IMR-90 (cell line): ENCODE measurements around the gene ANOS1. TPM values are rescaled to one million over a fixed set of nuclear protein-coding genes. Genes with fewer than 3 reads are reported as not detected.

ENCODE experiments used
- ATAC-seq: fragments of 200-7000 bp; cut with Tn5 transposase; 2 replicates; pipeline ENCODE4 v1.9.1; 2020; ENCODE audit warnings: low read depth, mild to moderate bottlenecking, moderate library complexity
- BruUV-seq: library from RNA; stranded (reverse); fragments of 400-500 nt; replicated peaks from 2 replicates; lab custom pipeline; 2021; lab: Mats Ljungman, UMichigan
- CTCF ChIA-PET: fragments of 300-600 bp; formaldehyde crosslinking; extraction: SDS; loops from one replicate; lab custom pipeline; 2021; ENCODE audit warnings: antibody characterized with exemption; lab: Yijun Ruan, JAX
- POLR2A ChIA-PET: fragments of 300-600 bp; sonication (Branson Sonifier 250); formaldehyde crosslinking; loops from one replicate; lab custom pipeline; 2022; ENCODE audit warnings: antibody characterized with exemption; ENCODE audit not compliant: unreplicated experiment; lab: Charles Lee
- DNase-seq: peaks from one replicate; pipeline ENCODE4 v3.0.0; 2013
- H2AFZ ChIP-seq: replicated peaks from 2 replicates; pipeline ENCODE3; 2013; ENCODE audit warnings: low read length, mild to moderate bottlenecking; ENCODE audit not compliant: poor library complexity
- H2AK5ac ChIP-seq: 2 replicates; pipeline ENCODE4 v1.6.1; 2013; ENCODE audit warnings: low read depth, low read length, inconsistent platforms
- H2AK9ac ChIP-seq: replicated peaks from 2 replicates; pipeline ENCODE3; 2013; ENCODE audit warnings: mild to moderate bottlenecking, low read depth, low read length, moderate library complexity; ENCODE audit not compliant: poor library complexity
- H2BK120ac ChIP-seq: 2 replicates; pipeline ENCODE4 v1.6.1; 2013; ENCODE audit warnings: low read depth, low read length, inconsistent platforms
- H2BK15ac ChIP-seq: 3 replicates; pipeline ENCODE4 v1.6.1; 2013; ENCODE audit warnings: low read depth, low read length, inconsistent platforms
- H2BK20ac ChIP-seq: 2 replicates; pipeline ENCODE4 v1.6.1; 2013; ENCODE audit warnings: low read depth, mild to moderate bottlenecking, inconsistent platforms, low read length, moderate library complexity
- H2BK5ac ChIP-seq: 2 replicates; pipeline ENCODE4 v1.6.1; 2013; ENCODE audit warnings: mild to moderate bottlenecking, low read depth, low read length, inconsistent platforms; ENCODE audit not compliant: poor library complexity, severe bottlenecking
- H3K14ac ChIP-seq: replicated peaks from 2 replicates; pipeline ENCODE4 v1.6.1; 2013; ENCODE audit warnings: low read depth, low read length, inconsistent platforms
- H3K18ac ChIP-seq: 2 replicates; pipeline ENCODE4 v1.6.1; 2013; ENCODE audit warnings: low read depth, low read length, control low read depth
- H3K23ac ChIP-seq: 2 replicates; pipeline ENCODE4 v1.6.1; 2013; ENCODE audit warnings: low read depth, low read length, inconsistent platforms
- H3K27ac ChIP-seq: 2 replicates; pipeline ENCODE4 v1.5.1; 2013; ENCODE audit warnings: mild to moderate bottlenecking, control low read depth, low read length; ENCODE audit not compliant: insufficient read depth
- H3K27me3 ChIP-seq: 2 replicates; pipeline ENCODE4 v1.6.1; 2013; ENCODE audit warnings: low read length; ENCODE audit not compliant: control insufficient read depth, insufficient read depth
- H3K36me3 ChIP-seq: 2 replicates; pipeline ENCODE4 v1.6.1; 2013; ENCODE audit warnings: low read length, mixed read lengths; ENCODE audit not compliant: control insufficient read depth, insufficient read depth
- H3K4ac ChIP-seq: 2 replicates; pipeline ENCODE4 v1.6.1; 2013; ENCODE audit warnings: low read depth, low read length, inconsistent platforms
- H3K4me1 ChIP-seq: 2 replicates; pipeline ENCODE4 v1.6.1; 2013; ENCODE audit warnings: low read length, mixed read lengths; ENCODE audit not compliant: control insufficient read depth, insufficient read depth
- H3K4me2 ChIP-seq: 2 replicates; pipeline ENCODE4 v1.6.1; 2013; ENCODE audit warnings: low read depth, mild to moderate bottlenecking, control low read depth, low read length, moderate library complexity
- H3K4me3 ChIP-seq: 2 replicates; pipeline ENCODE4 v1.5.1; 2013; ENCODE audit warnings: low read depth, mild to moderate bottlenecking, control low read depth, low read length, moderate library complexity; ENCODE audit not compliant: insufficient read depth
- H3K56ac ChIP-seq: 2 replicates; pipeline ENCODE4 v1.6.1; 2013; ENCODE audit warnings: low read length, inconsistent platforms; ENCODE audit not compliant: insufficient read depth; ENCODE audit errors: extremely low read depth
- H3K79me1 ChIP-seq, 2 experiments: 2 replicates each; pipeline ENCODE4 v1.6.1; 2013; ENCODE audit warnings: low read length in 2 of 2, inconsistent platforms in 1 of 2, low read depth in 1 of 2
- H3K9ac ChIP-seq: 2 replicates; pipeline ENCODE4 v1.6.1; 2013; ENCODE audit warnings: low read depth, low read length, control low read depth
- H3K9me1 ChIP-seq: 2 replicates; pipeline ENCODE4 v1.6.1; 2013; ENCODE audit warnings: low read length, inconsistent platforms; ENCODE audit not compliant: insufficient read depth
- H3K9me3 ChIP-seq: 2 replicates; pipeline ENCODE4 v1.6.1; 2013; ENCODE audit warnings: low read length; ENCODE audit not compliant: control insufficient read depth, insufficient read depth
- H4K20me1 ChIP-seq: 2 replicates; pipeline ENCODE4 v1.6.1; 2013; ENCODE audit warnings: low read length, inconsistent platforms; ENCODE audit not compliant: insufficient read depth
- H4K5ac ChIP-seq: 2 replicates; pipeline ENCODE4 v1.6.1; 2013; ENCODE audit warnings: mild to moderate bottlenecking, low read depth, low read length, control low read depth
- H4K8ac ChIP-seq, 2 experiments: 2 replicates each; pipeline ENCODE4 v1.6.1; 2013; ENCODE audit warnings: low read depth in 2 of 2, low read length in 2 of 2, control low read depth in 1 of 2, inconsistent platforms in 1 of 2
- H4K91ac ChIP-seq: 2 replicates; pipeline ENCODE4 v1.6.1; 2013; ENCODE audit warnings: low read depth, low read length, inconsistent platforms; ENCODE audit not compliant: insufficient read depth
- CEBPB ChIP-seq: IDR thresholded peaks from 2 replicates; pipeline ENCODE4 v1.6.1; 2012; ENCODE audit warnings: low read depth, low read length, improper control_type of control experiment
- RAD21 ChIP-seq: IDR thresholded peaks from 2 replicates; pipeline ENCODE4 v1.6.1; 2012; ENCODE audit warnings: low read length, improper control_type of control experiment
- WGBS, 2 experiments: methylation state at CpG; one replicate each; pipeline versions ENCODE4 v1.1.5 to v1.1.7; 2013; ENCODE audit warnings: missing lambda C conversion rate in 2 of 2; ENCODE audit not compliant: insufficient read length in 1 of 2; ENCODE audit errors: extremely low coverage in 2 of 2; 5-methylcytosine and 5-hydroxymethylcytosine counted together
- dilution Hi-C: fragments of 300-500 bp; cut with HindIII; formaldehyde crosslinking; loops from one replicate; pipeline ENCODE4 v1.14.3; 2018; ENCODE audit warnings: low sequenced_read_pairs; ENCODE audit not compliant: unreplicated experiment
- in situ Hi-C: fragments of 300-500 bp; cut with MboI; formaldehyde crosslinking; loops from 3 replicates; pipeline ENCODE4 v1.14.3; 2019; ENCODE audit warnings: low sequenced_read_pairs, inconsistent platforms, mixed read lengths
- intact Hi-C: fragments of 100-400 bp; cut with micrococcal nuclease; formaldehyde crosslinking; loops from 2 replicates; pipeline ENCODE4 v1.10.0; 2022
- polyA plus RNA-seq, 3 experiments: library from polyadenylated mRNA; depleted of rRNA; stranded (reverse); fragments of >200 nt; gene quantifications; 2 replicates each; pipeline ENCODE4 v1.2.3, GENCODE V29; 2012; ENCODE audit warnings: low replicate concordance in 1 of 3
- total RNA-seq: library from RNA; depleted of rRNA; stranded (reverse); fragments of >200 nt; gene quantifications from 2 replicates; pipeline ENCODE4 v1.2.3, GENCODE V29; 2012

Gene ANOS1
- total and polyA plus RNA-seq, 2 of the 4 experiments (the other 2 are of a cell fraction), result under 0.01 to 0.17 TPM

DNA sequence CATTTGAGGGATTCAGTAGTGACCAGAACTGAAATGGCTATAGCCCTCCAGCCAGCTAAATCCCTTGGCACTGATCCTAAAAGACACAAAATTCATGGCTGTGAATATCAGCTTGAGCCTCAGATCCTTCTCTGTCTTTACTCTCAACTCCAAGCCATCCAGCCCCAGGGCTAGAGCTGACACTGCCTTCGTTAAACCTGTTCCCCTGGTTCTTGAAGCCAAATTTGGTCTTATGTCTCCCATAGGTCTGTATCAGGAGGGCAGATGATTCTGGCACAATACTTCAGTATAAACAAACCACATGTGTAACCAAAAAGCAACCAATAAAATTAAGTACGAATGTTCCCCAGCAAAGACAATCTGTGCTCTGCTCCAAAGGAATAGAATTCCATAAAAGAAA is 78.0 kb downstream of the ANOS1 start:
- Histone ChIP-seq H2AK9ac (no peak overlapping the region), H3K27ac (no peak overlapping the region), H3K4me1 (no peaks in the 10 kb centered on the region), H2BK20ac (no peak overlapping the region), H3K79me1 (no peaks in the 10 kb centered on the region), H3K56ac (no peak overlapping the region), H3K27me3 (no peaks in the 10 kb centered on the region), H2BK15ac (no peak overlapping the region), H3K9me1 (no peaks in the 10 kb centered on the region), H3K36me3 (no peaks in the 10 kb centered on the region), H3K18ac (no peak overlapping the region), H3K4ac (no peak overlapping the region), H3K14ac (no peak overlapping the region), H4K5ac (no peak overlapping the region), H3K9me3 (peaks cover 4% of the 10 kb centered on the region; the same call in 1 of the 2 replicates), H3K23ac (no peak overlapping the region), H3K4me3 (no peak overlapping the region), H2AFZ (no peak overlapping the region), H2AK5ac (no peak overlapping the region), H4K8ac (no peak overlapping the region), H3K9ac (no peak overlapping the region), H2BK120ac (no peak overlapping the region), H4K91ac (no peak overlapping the region), H4K20me1 (no peaks in the 10 kb centered on the region), H2BK5ac (no peak overlapping the region), H3K4me2 (no peak overlapping the region)
- dilution Hi-C loops (no loop called here), intact Hi-C loops (no loop called here), in situ Hi-C loops (no loop called here)
- ChIA-PET CTCF (no interaction called here), POLR2A (no interaction called here)
- DNase-seq, result no peak
- no peak for ATAC-seq
- WGBS, 2 experiments, result no CpG with 5 or more reads among the region's 2 CpGs
- BruUV-seq, result no TSS peak
- TF ChIP-seq CEBPB (no peak), RAD21 (no peak)
